ENCODE results near the gene LUC7L. TPM values are rescaled to one million over a fixed set of nuclear protein-coding genes. Genes with fewer than 3 reads are reported as not detected.

Gene LUC7L
- total and polyA plus RNA-seq, 10 of the 15 experiments (the other 5 are each of a cell fraction or from before 2014, with no cell fraction given), result 2.3 to 59.6 (median 44.1) TPM

- Histone ChIP-seq H3K9me3 (replicated peaks; ENCODE audit: control insufficient read depth, insufficient read depth, low read length) (no peaks in the 10 kb centered on the region), H3K79me2 (ENCODE audit: control insufficient read depth, insufficient read depth, low read length) (peaks cover 6% of the 10 kb centered on the region), H3K4me1 (ENCODE audit: control insufficient read depth, insufficient read depth, low read length) (no peaks in the 10 kb centered on the region), H3K4me2 (ENCODE audit: control insufficient read depth, insufficient read depth) (no peak overlapping the region), H3K27ac (ENCODE audit: control insufficient read depth, insufficient read depth) (no peak overlapping the region), H3K4me3 (no peak overlapping the region), H4K20me1 (ENCODE audit: control insufficient read depth, insufficient read depth) (no peaks in the 10 kb centered on the region), H2AFZ (ENCODE audit: control insufficient read depth, low read depth, low read length) (no peak overlapping the region), H3K27me3 (replicated peaks in 1 of 2; ENCODE audit: control insufficient read depth in 2 of 2, insufficient read depth in 2 of 2, low read length in 1 of 2) (no peaks in the 10 kb centered on the region), H3K36me3 (ENCODE audit: control insufficient read depth in 2 of 2, insufficient read depth in 2 of 2, low read length in 1 of 2) (no peaks in the 10 kb centered on the region), H3K9ac (ENCODE audit: control insufficient read depth, insufficient read depth, low read length) (no peak overlapping the region)
- no peak for TF ChIP-seq CUX1 (IDR thresholded peaks at IDR 0.05; ENCODE audit: insufficient replicate concordance, low read depth, low read length)
- no peak for TF ChIP-seq CEBPB (IDR thresholded peaks at IDR 0.05; ENCODE audit: borderline replicate concordance in 1 of 2, low read depth in 2 of 2, low read length in 2 of 2)
- no peak for TF ChIP-seq HDAC6 (IDR thresholded peaks at IDR 0.05; ENCODE audit: unreplicated experiment)
- TF ChIP-seq RB1 (IDR thresholded peaks at IDR 0.05; ENCODE audit: borderline replicate concordance), result no peak
- no peak for TF ChIP-seq MYB (IDR thresholded peaks at IDR 0.05; ENCODE audit: borderline replicate concordance, low read depth, low read length)
- CTCF ChIA-PET, result interaction anchor here (0.9 kb wide), 1 partner anchor 17 kb away, joined by 3 read pairs; no protein-coding TSS in a partner anchor
- no peak for ATAC-seq
- POLR2A ChIA-PET, result no interaction called here
- WGBS (ENCODE audit: insufficient coverage, insufficient replicate concordance, low lambda C conversion rate, missing lambda C conversion rate), result 60% methylated on average over 11 of the region's 12 CpGs
- intact Hi-C loops (cut with micrococcal nuclease; ENCODE audit: unreplicated experiment) (no loop called here), in situ Hi-C loops (cut with MboI) (no loop called here)
- SMC1A ChIA-PET (ENCODE audit: uncharacterized antibody, unreplicated experiment), result no interaction called here
- no peak for FAIRE-seq
- DNase-seq (ENCODE audit: low read depth, low spot score), result no peak
- RAD21 ChIA-PET (ENCODE audit: unreplicated experiment), result no interaction called here
- no TSS peak for BruUV-seq (replicated peaks)
These were observed 86.8 kb downstream of the LUC7L start for GRCh38 chr16:142405-142967.
